ENCODE results near the gene PAK1.

Gene PAK1

GRCh38 chr11:77455740-77456139 lies 18.2 kb downstream of the PAK1 start:
- Histone ChIP-seq H2AFZ (ENCODE audit: low read length) (no peak overlapping the region), H3K4me2 (ENCODE audit: low read length) (no peak overlapping the region), H3F3A (ENCODE audit: insufficient read depth, low read length) (no peaks in the 10 kb centered on the region), H4K20me1 (ENCODE audit: insufficient read depth, low read length) (no peaks in the 10 kb centered on the region), H3K79me2 (ENCODE audit: insufficient read depth, low read length) (no peaks in the 10 kb centered on the region), H3K4me1 (ENCODE audit: insufficient read depth, low read length, severe bottlenecking) (no peaks in the 10 kb centered on the region), H3K9me3 (ENCODE audit: low read length) (no peaks in the 10 kb centered on the region), H3K9me2 (ENCODE audit: low read depth, low read length) (no peaks in the 10 kb centered on the region), H3K27ac (ENCODE audit: low read depth, low read length, poor library complexity, severe bottlenecking) (no peak overlapping the region), H3K4me3 (ENCODE audit: low read depth, low read length, poor library complexity, severe bottlenecking) (no peak overlapping the region), H3K9ac (ENCODE audit: low read length) (no peak overlapping the region), H3K27me3 (ENCODE audit: insufficient read depth, low read length) (no peaks in the 10 kb centered on the region), H3K36me3 (ENCODE audit: insufficient read depth, low read length) (no peaks in the 10 kb centered on the region)
- TF ChIP-seq EZH2 (IDR thresholded peaks at IDR 0.05; ENCODE audit: borderline replicate concordance, low read length) = no peak
- TF ChIP-seq CTCF (IDR thresholded peaks at IDR 0.05; ENCODE audit: low read length) = no peak

GRCh38 chr11:77454867-77455655 lies 18.8 kb downstream of the PAK1 start:
- no peaks in the 10 kb centered on the region for H3K9me3 ChIP-seq (ENCODE audit: low read length)
- H3K4me1 ChIP-seq (ENCODE audit: insufficient read depth, low read length, severe bottlenecking) = no peaks in the 10 kb centered on the region
- no peak overlapping the region for H3K27ac ChIP-seq (ENCODE audit: low read depth, low read length, poor library complexity, severe bottlenecking)
- no peaks in the 10 kb centered on the region for H3K79me2 ChIP-seq (ENCODE audit: insufficient read depth, low read length)
- H3K9ac ChIP-seq (ENCODE audit: low read length) = no peak overlapping the region
- H3K27me3 ChIP-seq (ENCODE audit: insufficient read depth, low read length) = no peaks in the 10 kb centered on the region
- no peak overlapping the region for H3K4me2 ChIP-seq (ENCODE audit: low read length)
- H3K4me3 ChIP-seq (ENCODE audit: low read depth, low read length, poor library complexity, severe bottlenecking) = no peak overlapping the region
- no peaks in the 10 kb centered on the region for H3F3A ChIP-seq (ENCODE audit: insufficient read depth, low read length)
- H2AFZ ChIP-seq (ENCODE audit: low read length) = no peak overlapping the region
- no peaks in the 10 kb centered on the region for H3K9me2 ChIP-seq (ENCODE audit: low read depth, low read length)
- TF ChIP-seq EZH2 (IDR thresholded peaks at IDR 0.05; ENCODE audit: borderline replicate concordance, low read length) (no peak), CTCF (IDR thresholded peaks at IDR 0.05; ENCODE audit: low read length) (no peak)
- no peaks in the 10 kb centered on the region for H4K20me1 ChIP-seq (ENCODE audit: insufficient read depth, low read length)
- H3K36me3 ChIP-seq (ENCODE audit: insufficient read depth, low read length) = no peaks in the 10 kb centered on the region

- H4K20me1 ChIP-seq (ENCODE audit: insufficient read depth, low read length) = no peaks in the 10 kb centered on the region
- H3K9me3 ChIP-seq (ENCODE audit: low read length) = no peaks in the 10 kb centered on the region
- H3F3A ChIP-seq (ENCODE audit: insufficient read depth, low read length) = no peaks in the 10 kb centered on the region
- H3K4me3 ChIP-seq (ENCODE audit: low read depth, low read length, poor library complexity, severe bottlenecking) = no peak overlapping the region
- H3K9me2 ChIP-seq (ENCODE audit: low read depth, low read length) = no peaks in the 10 kb centered on the region
- H2AFZ ChIP-seq (ENCODE audit: low read length) = no peak overlapping the region
- H3K27me3 ChIP-seq (ENCODE audit: insufficient read depth, low read length) = no peaks in the 10 kb centered on the region
- H3K79me2 ChIP-seq (ENCODE audit: insufficient read depth, low read length) = no peaks in the 10 kb centered on the region
- no peaks in the 10 kb centered on the region for H3K4me1 ChIP-seq (ENCODE audit: insufficient read depth, low read length, severe bottlenecking)
- TF ChIP-seq EZH2 (IDR thresholded peaks at IDR 0.05; ENCODE audit: borderline replicate concordance, low read length) (no peak), CTCF (IDR thresholded peaks at IDR 0.05; ENCODE audit: low read length) (no peak)
- H3K27ac ChIP-seq (ENCODE audit: low read depth, low read length, poor library complexity, severe bottlenecking) = no peak overlapping the region
- H3K4me2 ChIP-seq (ENCODE audit: low read length) = no peak overlapping the region
- H3K36me3 ChIP-seq (ENCODE audit: insufficient read depth, low read length) = no peaks in the 10 kb centered on the region
- H3K9ac ChIP-seq (ENCODE audit: low read length) = no peak overlapping the region
Measured at GRCh38 chr11:77450227-77450626, 23.7 kb downstream of the PAK1 start.
